A673 (cell line): ENCODE results near the gene C16orf96.

Experiments used
- EZH2 ChIP-seq: fragments of 200-600 bp; sonication (generic); IDR thresholded peaks from 2 replicates; pipeline ENCODE4 v1.6.1; 2017; ENCODE audit warnings: borderline replicate concordance, low read depth, mild to moderate bottlenecking, mixed read lengths, antibody characterized with exemption, low read length; ENCODE audit not compliant: poor library complexity, severe bottlenecking
- TF ChIP-seq, protein P1 (sequence below): fragments of 300-800, 200-600 bp; sonication (generic); conservative IDR thresholded peaks from 2 replicates; pipeline ENCODE4 v1.5.1; 2017; ENCODE audit warnings: low read depth, mild to moderate bottlenecking, antibody characterized with exemption, low read length, moderate library complexity, mixed read lengths

DNA sequence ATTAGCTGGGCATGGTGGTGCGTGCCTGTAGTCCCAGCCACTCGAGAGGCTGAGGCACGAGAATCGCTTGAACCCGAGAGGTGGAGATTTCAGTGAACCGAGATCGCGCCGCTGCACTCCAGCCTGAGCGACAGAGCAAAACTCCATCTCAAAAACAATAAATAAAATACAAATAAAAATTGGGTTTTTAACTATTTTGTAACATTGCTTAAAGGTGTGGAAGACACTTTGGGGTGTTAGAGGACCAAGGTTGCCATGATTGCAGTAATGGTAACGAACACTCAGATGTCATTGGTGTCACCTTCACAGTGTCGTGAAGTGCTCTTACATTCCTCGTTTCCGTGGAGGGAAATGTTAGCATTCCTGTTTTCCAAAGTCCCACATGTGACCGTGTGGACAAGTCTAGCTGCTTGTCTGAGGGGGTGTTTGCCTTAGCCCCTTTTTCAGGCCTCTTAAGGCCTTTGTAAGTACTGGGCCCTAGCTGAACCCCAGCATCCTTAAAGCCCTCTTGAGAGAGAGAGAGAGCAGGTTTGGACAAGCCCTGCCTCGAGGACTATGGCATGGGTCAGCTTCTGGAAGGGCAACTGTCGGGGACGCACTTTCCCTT lies 8.6 kb downstream of the C16orf96 start:
- TF ChIP-seq, protein P1, sequence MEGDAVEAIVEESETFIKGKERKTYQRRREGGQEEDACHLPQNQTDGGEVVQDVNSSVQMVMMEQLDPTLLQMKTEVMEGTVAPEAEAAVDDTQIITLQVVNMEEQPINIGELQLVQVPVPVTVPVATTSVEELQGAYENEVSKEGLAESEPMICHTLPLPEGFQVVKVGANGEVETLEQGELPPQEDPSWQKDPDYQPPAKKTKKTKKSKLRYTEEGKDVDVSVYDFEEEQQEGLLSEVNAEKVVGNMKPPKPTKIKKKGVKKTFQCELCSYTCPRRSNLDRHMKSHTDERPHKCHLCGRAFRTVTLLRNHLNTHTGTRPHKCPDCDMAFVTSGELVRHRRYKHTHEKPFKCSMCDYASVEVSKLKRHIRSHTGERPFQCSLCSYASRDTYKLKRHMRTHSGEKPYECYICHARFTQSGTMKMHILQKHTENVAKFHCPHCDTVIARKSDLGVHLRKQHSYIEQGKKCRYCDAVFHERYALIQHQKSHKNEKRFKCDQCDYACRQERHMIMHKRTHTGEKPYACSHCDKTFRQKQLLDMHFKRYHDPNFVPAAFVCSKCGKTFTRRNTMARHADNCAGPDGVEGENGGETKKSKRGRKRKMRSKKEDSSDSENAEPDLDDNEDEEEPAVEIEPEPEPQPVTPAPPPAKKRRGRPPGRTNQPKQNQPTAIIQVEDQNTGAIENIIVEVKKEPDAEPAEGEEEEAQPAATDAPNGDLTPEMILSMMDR = no peak
- no peak for TF ChIP-seq EZH2
